DMS153 (cell line): ENCODE results near the gene ZKSCAN4.

Experiments
- DNase-seq: peaks from one replicate; lab custom pipeline; 2025; lab: John Stamatoyannopoulos, UW

ZKSCAN4 gene

DNA sequence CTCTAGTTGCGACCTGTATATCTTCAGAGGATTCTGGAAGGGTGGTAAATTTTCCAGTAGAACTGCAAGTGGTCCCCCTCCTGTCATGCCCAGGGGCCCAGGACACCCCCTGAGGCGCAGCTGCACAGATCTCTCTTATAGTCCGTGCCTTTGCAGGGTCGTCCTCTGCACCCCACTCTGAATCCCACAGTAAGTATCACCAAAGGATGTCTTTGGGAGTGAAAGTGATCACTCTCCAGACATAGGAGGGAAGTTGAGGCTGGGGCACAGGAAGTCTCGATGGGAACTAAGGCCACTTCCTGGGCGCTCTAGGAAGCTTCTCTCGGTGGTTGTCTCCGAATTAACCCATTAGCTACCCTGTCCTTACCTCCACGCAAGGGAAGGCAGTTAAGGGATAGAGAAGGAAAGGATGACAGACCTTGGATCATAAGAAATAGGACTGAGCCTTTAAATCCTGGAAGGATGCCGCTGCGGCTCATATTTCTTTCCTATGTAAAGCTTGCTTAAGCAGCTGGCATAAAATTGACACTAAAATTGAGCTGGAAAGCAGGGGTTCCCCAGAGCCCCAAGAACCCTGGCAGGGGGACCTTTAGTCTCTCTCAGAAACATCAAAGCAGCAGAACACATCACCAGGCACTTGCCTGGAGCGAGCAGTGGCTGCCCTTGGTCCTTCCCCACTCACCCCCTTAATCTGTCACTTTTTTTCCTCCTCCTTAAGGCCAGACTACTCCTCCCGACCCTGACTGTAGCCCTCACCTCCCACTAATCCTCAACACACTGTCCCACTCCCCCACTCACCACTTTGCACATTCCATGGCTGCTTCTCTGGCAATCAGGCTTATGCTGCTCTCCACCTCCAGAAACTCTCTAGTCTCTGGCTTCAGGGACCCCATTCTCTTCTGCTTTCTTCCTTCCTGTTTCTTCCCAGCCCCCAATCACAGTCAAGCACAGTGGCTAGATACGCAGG, at the start of gene ZKSCAN4:
Gene ZKSCAN4, minus strand, starts transcription at position 261 of the 967 bp plus-strand sequence. CDS start 289 bp downstream, outside the sequence.
- peak; percentile 74 for DNase-seq

DNA sequence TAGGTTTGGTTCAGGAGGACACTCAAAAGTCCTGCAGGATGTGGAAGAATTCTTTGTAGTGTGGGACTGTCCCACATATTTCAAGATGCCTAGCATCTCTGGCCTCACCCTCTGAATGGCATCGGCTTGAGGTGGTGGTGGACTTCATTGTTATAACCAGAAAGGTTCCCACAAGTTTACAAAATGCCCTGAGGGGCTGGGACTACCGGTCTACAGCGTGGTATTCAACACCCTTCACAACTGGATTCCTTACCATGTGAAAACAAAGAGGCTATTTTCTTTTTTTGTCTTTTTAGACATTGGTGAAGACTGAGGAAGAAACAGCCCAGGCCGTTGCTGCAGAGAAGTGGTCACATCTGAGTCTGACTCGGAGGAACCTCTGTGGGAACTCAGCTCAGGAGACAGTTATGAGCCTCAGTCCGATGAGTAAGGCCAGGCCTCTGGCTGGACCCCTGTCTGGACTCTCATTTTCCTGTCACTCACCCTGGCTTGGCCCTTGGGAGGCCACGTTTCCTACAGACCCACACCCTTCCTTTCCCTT, 44.5 kb upstream of the ZKSCAN4 start:
- DNase-seq: no peak

DNA sequence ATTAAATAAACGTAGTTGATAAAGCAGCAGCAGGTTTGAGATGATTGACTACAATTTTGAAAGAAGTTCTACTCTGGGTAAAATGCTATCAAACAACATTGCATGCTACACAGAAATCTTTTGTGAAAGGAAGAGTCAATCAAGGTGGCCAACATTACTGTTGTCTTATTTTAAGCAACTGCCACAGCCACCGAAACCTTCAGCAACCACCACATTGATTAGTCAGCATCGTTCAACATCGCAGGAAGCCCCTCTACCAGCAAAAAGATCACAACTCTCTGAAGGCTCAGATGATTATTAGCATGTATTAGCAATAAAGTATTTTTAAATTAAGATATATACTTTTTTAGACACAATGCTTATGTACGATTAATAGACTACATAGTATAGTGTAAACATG, 43.3 kb upstream of the ZKSCAN4 start:
- no peak for DNase-seq

GRCh38 chr6:28291573-28291972, 39.5 kb upstream of the ZKSCAN4 start:
- no peak for DNase-seq

GRCh38 chr6:28282926-28283325, 30.9 kb upstream of the ZKSCAN4 start:
- no peak for DNase-seq

GRCh38 chr6:28281288-28282064, 29.4 kb upstream of the ZKSCAN4 start, which contains the start of gene PGBD1:
PGBD1 (plus strand) TSS chr6:28281572; CDS start chr6:28283814, 2,242 bp downstream.
- peak; percentile 47 for DNase-seq

GRCh38 chr6:28280595-28281287, 28.7 kb upstream of the ZKSCAN4 start:
- no peak for DNase-seq

GRCh38 chr6:28277746-28278145, 25.7 kb upstream of the ZKSCAN4 start:
- no peak for DNase-seq

GRCh38 chr6:28274888-28275287, 22.8 kb upstream of the ZKSCAN4 start:
- no peak for DNase-seq

GRCh38 chr6:28269492-28269891, 17.4 kb upstream of the ZKSCAN4 start:
- DNase-seq: no peak

GRCh38 chr6:28267695-28268059, 15.6 kb upstream of the ZKSCAN4 start:
- DNase-seq: no peak

- DNase-seq: peak; percentile 79
Measured at GRCh38 chr6:28266962-28267694, 15.1 kb upstream of the ZKSCAN4 start, which contains the start of gene ZSCAN26. ZSCAN26 (plus strand) TSS chr6:28267143; CDS start chr6:28271920, 4,777 bp downstream.

- DNase-seq: no peak
Measured at GRCh38 chr6:28266563-28266961, 14.5 kb upstream of the ZKSCAN4 start.

DNA sequence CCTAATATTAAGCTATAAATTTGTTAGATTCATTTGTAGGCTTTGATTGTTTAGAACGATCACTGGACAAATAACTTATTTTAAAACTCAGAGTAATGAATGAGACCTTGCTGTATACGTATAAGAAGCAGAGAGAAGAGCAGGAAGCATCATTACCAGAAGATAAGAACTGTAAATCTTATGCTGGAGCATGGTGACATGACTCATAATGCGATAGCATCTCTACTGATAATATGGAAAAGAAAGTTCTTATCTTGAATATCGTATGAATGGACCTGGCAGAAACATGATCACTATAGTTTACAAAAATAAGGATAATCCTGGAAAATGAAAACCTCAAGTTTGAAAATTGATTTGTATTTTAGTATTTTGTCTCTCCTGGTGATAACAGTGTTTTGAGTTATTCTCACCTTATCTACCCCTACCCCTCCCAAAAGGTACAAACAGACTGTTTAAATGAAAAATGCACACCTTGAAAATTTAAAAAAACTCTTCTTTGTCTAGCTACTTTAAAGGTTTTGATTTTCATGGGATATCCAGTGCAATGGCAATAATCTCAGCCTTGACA, 12.8 kb upstream of the ZKSCAN4 start:
- no peak for DNase-seq

DNA sequence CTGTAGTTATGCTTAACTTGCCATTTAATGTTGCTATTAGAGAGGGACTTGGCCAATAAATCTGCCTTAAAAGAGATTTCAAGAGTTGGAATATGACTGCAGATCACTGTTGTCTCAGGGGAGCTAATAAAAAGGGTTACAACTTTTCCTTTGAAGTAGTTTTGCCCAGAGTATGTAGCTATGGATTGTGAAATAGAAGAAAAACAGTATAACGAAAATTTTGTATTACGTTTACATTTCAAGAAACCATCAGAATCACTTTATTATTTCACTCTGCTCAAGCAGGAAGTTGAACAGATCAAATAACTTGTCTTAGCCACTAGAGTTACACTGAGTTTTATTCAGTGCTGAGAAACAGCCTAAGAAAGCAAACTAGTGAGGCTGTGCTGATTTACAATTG, 11.9 kb upstream of the ZKSCAN4 start:
- no peak for DNase-seq

GRCh38 chr6:28258877-28259777, 7.1 kb upstream of the ZKSCAN4 start, which contains the start of gene NKAPL:
NKAPL (plus strand) TSS chr6:28259297; CDS start chr6:28259372, 75 bp downstream.
- no peak for DNase-seq

DNA sequence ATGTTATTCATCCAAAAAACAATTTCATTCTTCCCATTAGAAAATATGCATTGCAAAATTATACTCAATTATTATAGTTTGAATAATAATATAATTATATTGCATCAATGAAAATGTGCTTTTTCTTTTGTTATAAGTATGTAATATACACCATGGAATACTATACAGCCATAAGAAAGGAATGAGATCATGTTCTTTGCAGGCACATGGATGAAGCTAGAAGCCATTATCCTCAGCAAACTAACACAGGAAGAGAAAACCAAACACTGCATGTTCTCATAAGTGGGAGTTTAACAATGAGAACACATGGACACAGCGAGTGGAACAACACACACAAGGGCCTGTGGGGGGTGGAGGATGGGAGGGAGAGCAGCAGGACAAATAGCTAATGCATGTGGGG, 5.0 kb upstream of the ZKSCAN4 start:
- DNase-seq: no peak

- DNase-seq: no peak
Measured at GRCh38 chr6:28254121-28254519, 2.1 kb upstream of the ZKSCAN4 start.

DNA sequence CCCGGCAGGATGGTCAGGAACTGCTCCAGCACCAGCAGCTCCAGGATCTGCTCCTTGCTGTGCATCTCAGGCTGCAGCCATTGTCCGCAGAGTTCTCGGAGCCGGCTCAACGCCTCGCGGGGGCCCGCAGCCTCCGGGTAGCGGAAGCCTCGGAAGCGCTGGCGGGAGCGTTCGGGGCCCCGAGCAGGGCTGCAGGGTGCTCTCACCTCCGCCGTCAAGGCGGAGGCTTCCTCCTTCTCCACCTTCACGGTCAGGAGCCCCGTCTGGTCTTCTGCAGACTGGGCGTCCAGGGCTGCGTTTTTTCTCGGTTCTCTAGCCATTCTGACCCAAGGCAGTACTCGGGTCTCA, 434 bp downstream of the ZKSCAN4 start:
- no peak for DNase-seq

DNA sequence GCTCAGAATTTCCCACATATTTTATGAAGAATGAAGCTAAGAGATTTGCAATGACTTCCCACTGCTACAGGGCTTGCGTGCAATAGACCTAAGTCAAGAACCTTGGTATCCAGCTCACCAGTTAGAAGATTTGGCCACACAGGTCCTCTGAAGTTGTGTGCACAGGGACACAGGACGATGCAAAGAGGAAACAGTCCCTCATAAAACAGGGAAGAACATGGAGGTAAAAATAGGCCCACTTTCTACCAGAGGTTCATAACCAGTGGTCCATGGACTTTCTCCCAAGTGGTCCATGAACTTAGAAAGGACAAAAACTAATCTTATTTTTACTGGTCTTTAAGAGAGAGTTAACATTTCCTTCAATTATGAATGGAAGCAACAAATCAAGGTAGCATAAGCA, 1.3 kb downstream of the ZKSCAN4 start:
- DNase-seq: no peak
